Stimulated activated CD8-positive, alpha-beta memory T cell treated with anti-CD3 and anti-CD28 coated beads, Interleukin-12 subunit alpha, Interleukin-12 subunit beta, amount 100 ng/mL, for 24 hours (primary cell): ENCODE results near the gene PGGT1B.

ENCODE experiments used
- DNase-seq: peaks from one replicate; pipeline ENCODE4 v3.0.0-alpha.2; 2020; ENCODE audit errors: extremely low read depth

The PGGT1B gene

DNA sequence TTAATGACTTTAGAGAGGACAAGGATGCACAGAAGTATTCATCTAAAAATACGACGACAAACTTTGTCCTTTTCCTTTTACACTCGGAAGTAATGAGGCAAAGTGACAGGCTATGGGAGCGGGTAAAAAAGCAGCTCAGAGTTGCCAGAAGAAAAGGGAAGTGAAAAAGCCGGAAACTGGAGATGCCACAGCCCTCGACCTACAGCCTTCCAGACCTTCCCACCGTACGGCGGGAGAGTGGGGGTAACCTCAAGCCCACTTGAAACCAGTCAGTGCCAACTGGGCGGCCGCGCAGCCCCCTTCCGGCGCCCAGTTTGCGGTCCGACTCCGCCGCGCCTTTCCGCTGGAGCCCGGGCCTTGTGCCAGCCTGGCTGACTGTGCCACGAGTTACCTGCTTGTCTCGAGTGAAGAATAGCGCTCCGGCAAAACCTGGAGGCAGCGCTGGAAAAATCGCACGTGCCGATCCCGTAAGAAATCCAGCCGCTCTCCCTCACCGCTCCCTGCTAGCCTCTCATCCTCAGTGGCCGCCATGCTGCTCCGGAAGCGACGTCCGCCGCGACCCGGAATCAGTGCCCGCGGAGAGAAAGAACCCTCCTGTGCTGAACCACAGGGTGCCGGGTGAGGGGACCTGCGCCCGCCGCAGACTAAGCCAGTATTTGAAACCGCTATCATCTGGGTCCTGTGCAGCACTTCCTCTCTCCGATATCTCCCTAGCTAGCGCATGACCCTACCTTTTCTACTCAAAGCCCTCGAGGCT is at the start of gene PGGT1B:
Gene PGGT1B, minus strand, starts transcription at position 557 of the 757 bp plus-strand sequence. Its CDS starts 26 bp downstream, at position 531.
- peak; percentile 35 for DNase-seq

DNA sequence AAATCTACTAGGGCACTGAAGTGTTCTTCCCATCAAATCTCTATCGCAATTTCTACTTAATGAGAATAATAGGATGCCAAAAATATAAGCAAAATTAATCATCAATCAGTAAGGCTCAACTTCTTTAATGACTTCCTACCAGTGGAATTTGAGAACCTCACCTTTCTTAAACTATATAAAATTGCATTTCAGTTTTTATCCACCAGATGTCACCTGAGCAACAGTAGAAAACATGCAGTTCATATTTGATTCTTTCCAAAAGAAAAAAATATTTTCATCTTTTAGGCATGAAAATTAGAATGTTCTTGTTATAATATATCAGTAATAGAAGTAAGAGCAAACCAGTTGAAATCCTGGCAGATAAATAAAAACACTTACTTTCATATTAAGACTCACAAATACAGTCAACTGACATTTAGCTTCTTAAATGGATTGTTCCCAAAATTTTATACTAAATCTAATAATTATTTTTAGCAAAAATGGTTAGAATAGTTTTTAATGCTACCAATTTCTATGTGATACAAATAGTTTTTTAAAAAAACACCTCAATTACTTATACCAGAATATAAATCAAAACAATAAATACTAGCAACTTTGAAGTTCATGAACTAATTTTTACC is 47.2 kb upstream of the PGGT1B start:
- DNase-seq, result no peak

DNA sequence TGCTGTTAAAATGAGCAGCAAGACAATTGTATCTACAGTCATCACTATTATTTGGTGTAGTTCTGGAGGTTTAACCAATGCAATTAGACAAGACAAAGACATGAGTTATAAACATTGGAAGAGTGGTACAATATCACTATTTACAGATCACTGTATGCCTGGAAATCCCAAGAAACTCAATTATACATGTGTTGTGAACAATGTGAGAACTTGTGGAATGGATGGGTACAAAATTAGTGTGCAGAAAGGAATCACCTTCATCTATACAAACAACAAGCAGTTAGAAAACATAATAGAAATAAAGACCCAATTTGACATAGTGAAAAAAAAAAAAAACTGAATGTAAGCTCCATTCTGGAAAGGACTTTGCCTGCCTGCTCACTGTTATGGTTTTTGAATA is 46.1 kb upstream of the PGGT1B start:
- DNase-seq, result no peak

DNA sequence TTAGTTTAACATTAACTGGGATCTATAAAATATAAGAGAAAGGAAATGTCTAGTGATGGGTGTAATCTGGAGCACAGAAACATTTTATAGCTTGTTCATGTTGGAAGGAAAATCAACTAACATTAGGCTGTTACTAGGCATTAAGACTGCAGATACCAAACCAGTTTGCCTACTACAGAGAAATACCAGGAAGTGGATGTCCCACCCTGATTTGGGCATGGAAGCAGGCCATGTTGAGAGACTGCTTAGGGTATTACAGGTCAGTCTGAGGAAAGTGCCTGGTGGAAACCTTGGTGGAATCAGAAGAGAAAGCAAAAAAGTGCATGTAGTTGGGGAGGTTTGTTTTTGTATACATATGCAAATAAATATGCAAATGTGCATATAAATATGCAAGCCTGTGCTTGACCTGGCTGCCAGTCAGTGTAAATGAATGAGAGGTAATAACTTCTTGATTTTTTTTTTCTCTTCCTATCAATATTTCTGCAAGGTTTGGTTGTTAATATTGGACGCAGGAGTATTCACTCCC is 43.4 kb upstream of the PGGT1B start:
- no peak for DNase-seq

DNA sequence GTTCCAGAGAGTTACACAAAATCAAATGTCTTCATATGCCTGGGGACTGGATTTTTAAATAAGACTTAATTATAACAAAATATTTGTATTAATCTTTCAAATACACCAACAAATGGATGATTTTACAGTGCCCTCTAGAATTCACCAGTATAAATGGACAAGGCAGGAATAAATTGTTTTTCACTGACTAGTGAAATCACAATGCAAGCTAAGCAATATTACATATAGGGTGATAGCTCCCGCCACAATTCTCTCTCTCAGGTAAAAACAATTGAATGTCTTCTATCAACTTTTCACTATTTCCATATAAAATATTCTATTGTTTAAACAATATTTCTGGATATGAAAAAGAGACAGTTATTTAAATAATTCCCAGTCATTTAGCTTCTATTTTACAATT is 41.8 kb upstream of the PGGT1B start:
- DNase-seq, result no peak

DNA sequence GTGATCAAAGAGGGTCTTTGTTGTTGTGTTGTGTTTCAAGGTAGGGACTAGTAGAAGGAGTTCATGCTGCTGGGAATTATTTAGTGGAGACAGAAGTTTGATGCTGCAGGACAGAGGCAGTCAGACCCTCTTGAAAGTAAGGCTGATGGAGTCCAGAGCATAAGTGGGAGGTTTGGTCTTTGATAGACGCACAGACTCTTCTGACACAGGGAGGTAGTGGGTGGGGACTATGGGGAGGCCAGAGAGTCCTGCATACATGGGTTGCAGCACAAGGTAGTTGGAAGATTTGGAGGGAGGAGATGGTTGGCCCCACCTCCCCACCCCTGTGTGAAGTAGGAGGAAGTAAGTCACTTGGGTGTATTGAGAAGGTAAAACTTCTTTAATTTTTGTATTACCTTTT is 36.1 kb upstream of the PGGT1B start:
- DNase-seq, result no peak

DNA sequence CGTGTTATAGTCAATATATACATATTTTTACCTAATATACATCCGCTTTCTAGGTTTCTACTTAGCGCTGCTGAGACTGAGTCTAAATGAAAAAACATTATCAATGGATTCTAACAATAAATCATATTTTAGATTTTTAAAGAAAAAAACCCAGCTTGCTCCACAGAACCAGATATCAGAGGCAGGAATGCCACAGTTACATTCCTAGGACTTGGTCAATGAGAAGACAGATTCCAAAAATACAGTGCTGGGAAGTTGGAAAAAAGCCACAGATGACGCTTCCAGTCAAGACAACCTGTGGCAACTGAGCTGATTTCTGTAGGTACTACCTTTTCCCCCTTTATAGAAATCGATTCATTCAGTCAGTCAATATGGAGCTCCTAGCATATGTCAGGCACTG is 34.4 kb upstream of the PGGT1B start:
- no peak for DNase-seq

DNA sequence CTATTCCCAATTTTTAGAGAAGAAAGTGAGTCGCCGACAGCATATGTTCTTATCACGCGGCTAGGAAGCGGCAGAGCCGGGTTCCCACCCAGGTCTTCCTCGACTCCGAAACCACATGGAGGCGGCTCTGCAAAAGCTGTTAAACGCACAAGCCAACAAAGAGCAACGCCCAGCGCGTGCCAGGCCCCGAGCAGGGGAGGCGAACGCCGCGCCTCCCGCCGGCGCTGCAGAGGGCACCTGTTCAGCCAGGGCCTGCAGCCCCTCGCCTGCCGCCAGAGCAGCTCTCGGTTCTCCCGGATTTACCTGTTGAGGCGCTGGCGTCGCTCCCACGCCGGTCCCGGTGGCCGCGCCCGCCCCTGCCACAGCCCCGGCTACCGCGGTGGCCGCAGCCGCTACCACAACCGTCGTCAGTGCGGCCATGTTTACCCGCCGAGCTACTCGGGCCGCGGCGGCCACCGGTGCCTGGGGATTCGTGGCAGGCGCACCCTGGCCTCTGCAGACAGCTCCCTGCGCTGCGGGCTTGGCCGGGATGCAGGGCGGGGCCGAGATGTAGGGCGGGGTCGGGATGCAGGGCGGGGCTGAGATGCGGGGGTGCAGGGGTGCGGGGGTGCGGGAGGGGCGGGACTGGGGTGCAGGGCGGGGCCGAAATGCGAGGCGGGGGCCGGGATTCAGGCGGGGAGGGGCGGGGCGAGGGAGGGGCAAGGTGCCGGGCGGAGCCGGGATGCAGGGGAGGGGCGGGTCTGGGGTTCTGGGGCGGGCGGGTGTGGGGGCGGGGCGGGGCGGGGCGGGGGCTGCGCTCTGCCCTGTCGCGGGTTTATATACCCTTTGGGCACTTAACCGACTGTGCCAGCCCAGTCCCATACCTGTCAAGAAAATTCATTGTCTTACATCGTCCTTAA is 33.7 kb upstream of the PGGT1B start, which contains the start of gene CCDC112:
Gene CCDC112, minus strand, starts transcription at position 531 of the 899 bp plus-strand sequence. Its CDS starts 111 bp downstream, at position 420.
- peak; percentile 59 for DNase-seq

DNA sequence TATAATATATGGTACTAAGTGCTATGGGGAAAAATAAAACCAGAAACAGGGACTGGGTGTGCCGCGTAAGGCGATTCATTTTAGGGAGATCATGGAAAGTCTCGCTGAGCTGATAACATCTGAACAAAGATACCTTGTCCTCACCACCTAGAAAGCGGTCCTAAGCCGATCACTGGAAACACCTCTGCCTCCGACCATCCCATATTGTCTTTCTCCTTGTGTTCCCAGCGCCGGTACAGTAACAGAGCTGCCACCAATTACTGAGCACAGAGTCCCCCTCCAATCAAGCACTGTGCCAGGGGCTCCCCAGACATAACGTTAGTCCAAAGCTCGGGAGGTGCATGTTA is 33.1 kb upstream of the PGGT1B start:
- no peak for DNase-seq

DNA sequence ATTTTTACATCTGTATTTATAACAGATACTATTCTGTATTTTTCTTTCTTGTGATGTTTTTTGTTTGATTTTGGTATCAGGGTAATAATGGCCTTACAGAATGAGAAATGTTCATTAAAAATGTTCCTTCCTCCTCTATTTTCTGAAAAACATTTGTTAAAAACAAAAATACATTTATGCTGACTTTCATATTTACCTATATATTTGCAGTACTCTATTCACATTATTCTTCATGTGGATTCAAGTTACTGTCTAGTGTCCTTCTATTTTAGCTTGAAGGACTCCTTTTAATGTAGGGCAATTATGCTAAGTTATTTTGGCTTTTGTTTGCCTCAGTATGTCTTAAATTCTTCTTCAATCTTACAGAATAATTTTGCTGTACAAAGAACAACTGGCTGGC is 28.7 kb upstream of the PGGT1B start:
- no peak for DNase-seq

DNA sequence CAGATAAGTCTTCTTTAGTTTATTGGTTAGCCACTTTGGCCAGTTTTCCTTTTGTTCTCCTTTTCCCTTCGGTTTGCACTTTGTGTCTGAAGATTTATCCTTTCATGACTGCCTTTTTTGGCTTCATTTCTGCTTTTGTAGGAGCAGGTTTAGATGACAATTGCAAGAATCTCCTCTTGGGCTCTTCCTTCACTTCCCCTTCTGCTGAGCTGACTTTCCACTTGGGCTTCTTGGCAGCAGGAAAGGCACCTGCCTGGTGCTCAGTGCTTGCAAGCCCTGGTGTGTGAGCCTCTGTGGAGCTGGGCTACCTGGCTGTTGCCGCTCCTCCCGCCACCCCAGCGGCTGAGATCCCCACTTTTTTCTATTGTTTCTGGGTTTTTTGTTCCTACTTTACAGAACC is 26.4 kb upstream of the PGGT1B start:
- no peak for DNase-seq

DNA sequence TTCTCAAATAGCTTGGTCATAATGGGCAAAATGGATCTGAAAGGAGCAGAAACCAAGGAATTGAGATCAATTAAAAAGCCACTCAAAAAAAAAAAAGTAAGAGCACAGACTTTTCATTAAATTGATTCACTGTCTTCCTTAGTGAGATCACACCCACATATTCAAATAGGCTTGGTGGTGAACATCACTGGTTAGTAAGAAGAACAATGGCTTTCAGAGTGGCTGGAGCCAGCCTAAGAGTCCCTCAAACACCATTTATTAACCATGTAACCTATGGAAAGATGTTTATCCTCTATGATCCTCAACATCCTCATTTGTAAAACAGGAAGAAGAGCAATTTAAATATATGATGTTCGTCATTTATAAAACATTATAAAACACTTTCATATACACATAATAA is 21.3 kb upstream of the PGGT1B start:
- DNase-seq, result no peak

DNA sequence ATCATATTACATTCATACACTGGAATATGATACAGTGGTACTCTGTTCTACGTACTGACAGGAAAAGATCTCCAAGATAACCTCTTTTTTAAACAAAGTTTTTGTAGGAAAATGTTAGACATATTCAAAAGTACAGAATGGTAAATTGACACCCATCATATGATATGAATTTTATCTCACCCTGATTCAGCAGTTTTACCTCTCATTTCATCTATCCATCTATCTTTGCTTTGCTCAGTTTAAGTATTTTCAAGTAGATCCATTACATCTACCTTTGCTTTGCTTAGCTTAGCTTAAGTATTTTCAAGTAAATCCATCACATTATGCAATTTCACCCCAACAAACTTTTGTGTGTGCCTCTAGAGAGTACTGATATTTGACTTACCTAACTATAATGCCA is 19.5 kb upstream of the PGGT1B start:
- no peak for DNase-seq

DNA sequence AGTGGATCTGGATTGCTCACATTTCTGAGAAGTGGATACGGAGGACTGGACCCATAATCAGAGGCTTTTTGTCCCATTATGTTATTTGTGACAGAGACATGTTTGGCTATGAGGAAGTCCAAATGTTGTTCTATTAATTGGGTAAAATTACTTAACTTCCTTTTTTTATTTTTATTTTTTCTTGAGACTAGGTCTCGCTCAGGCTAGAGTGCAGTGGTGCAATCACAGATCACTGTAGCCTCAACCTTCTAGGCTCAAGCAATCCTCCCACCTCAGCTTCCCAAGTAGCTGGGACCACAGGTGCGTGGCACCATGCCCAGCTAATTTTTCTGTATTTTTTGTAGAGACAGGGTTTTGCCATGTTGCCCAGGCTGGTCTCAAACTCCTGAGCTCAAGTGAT is 11.9 kb upstream of the PGGT1B start:
- DNase-seq, result no peak

DNA sequence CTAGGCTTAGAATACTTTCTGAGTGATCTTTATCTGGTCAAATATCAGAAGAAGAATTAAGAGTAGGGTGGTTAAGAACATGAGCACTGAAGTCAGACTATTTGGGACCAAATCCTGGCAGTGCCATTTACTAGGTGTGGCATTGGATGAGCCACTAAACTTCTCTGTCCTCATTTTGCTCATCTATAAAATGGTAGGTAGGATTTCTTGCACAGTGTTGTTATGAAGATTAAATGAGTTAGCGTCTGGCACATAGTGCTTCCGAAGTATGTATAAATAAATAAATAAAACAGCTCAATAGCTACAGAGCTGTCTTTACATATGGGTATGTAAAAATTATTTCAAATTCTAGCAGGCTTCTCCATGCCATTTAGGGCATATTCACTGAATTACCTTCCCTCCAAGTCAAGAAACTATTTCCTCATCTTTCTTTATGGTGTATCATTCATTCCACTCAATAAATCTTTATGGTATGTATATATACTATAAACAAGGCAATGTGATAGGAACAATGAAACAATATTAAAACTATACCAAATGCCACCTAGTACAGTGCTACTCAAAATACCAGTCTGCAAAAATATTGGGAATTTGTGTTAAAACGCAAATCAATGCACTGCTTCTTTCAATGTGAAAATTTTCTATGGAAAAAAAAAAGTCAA is 9.8 kb upstream of the PGGT1B start:
- no peak for DNase-seq

DNA sequence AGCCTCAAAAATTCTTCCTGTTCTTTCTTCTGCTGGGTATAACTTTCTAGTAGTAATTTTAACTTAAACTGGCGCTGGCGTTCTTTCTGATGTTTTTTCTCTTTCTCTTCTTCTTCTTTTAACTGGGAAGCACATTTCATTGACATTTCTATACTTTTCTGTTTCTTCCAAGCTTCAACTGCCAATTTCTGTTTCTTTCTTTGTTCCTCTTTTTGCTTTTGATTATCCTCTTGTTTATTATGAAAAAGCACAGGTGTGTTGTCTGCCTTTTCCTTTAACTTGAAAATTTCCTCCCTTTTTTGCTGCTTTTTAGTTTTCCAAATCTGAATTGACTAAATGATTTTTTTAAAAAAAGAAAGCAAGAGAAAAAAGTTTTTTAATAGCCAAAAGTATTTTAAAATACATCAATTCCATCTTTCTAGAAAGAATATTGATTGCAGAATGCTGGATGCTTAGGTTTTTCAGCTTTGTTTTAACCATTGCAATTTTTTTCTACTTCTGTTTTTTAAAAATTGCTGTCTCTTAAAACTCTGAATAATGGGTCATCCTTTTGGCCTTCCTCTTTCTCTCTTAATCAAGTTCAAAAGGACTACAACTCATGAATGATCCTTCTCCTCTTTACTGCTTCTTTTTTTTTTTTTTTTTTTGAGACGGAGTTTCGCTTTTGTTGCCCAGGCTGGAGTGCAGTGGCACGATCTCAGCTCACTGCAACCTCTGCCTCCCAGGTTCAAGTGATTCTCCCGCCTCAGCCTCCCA is 8.8 kb upstream of the PGGT1B start:
- DNase-seq, result no peak

DNA sequence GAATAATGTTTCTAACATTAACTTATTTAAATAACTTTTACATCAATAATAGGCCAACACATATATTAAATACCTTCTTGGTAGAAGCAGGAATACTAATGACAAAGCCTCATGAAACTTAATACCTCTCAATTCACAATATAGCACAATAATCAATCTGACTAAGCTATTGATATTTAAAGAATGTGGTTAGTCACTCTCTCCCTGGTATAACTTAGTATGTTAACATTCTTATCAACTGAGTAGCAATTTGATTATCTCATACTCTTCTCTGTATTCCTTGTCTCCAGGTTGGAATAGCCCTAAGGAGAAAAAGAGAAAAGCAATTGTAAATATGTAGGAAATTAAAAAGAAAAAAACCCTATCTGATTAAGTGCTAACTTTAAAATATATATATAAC is 4.9 kb upstream of the PGGT1B start:
- DNase-seq, result no peak

DNA sequence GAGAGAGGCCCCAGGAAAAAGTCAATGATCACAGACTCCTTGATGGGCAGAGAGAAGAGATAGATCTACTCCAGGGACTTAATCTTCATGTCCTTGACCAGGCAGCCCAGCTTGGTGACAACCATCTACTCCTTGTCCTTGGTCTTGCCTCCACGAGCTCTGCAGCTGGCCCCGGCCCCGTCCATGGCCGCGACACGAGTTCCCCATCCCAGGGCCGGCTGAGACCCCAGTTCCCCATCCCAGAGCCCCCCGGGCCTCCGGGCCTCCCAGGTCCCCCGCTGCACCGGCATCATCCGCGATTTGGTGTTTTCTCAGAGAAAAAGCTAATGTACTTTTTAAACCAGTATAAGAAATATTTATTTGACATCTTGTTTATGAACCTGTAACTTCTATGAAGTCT is 2.5 kb upstream of the PGGT1B start:
- DNase-seq, result no peak

DNA sequence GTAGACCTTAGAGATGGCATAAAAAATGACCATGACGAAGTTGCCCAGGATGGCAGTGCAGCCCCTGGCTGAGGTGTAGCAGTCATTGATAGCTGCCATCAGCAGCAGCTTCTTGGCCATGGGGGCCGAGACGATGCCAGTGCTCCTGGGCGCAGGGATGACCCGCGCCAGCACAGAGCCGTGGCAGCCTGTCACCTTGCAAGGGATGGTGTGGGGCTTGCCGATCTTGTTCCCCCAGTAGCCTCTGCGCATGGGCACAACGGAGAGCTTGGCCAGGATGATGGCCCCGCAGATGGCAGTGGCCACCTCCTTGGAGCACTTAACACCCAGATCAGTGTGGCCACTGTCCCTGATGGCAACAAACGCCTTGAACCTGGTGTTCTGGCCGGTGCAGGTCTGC is 2.1 kb upstream of the PGGT1B start:
- no peak for DNase-seq

DNA sequence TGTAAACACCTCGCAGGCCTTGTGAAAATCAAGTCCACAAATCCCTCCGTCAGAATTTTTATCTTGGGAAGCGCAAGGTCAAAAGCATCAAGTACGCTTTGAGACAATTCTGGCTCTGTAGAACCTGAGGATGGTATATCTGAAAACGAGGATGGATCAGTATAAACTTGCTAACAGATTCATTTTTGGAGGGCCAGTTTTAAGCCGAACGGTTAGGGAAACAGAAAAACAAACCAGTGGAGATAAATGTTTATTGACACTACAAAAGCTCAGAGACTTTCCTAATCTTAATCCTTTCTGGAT is 352 bp upstream of the PGGT1B start:
- no peak for DNase-seq

DNA sequence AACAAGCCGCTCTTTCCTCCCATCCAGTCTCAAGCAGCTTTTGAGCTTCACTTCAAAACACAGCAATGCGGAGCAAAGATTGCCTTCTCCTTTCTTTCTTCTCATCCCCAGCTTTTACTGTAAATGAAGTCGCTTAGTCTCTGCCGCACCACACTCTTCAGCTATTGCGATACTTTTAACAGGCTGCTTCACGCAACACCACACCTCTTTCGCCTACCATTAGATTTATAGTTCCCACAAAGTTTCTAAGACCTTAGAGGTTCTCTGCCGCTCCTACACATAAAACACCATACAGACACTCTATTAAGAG is 711 bp downstream of the PGGT1B start:
- DNase-seq, result no peak

DNA sequence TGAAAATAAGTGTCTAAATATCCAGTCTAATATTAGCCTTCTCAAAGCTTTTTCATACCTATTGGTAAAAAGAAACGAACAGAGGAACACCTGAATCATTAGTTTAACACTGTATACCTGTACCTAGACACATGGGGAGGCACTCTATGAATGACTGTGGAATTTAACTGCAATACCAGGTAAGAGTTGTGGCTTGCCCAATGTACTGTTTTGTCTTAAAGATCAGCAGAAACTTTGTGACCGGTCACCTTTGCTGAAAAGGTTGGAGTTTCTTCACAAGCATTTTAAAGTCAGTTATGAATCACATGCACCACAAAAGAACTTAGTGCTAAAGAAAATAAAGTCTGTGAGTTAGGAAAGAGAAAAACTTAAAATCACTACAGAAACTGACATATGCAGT is 2.4 kb downstream of the PGGT1B start:
- no peak for DNase-seq
